HepG2 (cell line): ENCODE results near the gene LIMA1. TPM values are rescaled to one million over a fixed set of nuclear protein-coding genes. Genes with fewer than 3 reads are reported as not detected.

Source experiments
- E2F5 ChIP-seq: sonication (generic); formaldehyde crosslinking; conservative IDR thresholded peaks from 2 replicates; pipeline ENCODE4 v1.4.0; 2020; ENCODE audit warnings: missing genetic modification reagents
- ETV6 ChIP-seq: sonication (generic); formaldehyde crosslinking; conservative IDR thresholded peaks from 2 replicates; pipeline ENCODE4 v1.4.0; 2020; ENCODE audit warnings: missing genetic modification reagents
- FOSL2 ChIP-seq: sonication (generic); formaldehyde crosslinking; IDR thresholded peaks from 2 replicates; pipeline ENCODE4 v1.4.0; 2020; ENCODE audit warnings: missing genetic modification reagents
- HNRNPH1 ChIP-seq: fragments of 200-400 bp; formaldehyde crosslinking; optimal IDR thresholded peaks from 2 replicates; pipeline ENCODE3; 2017; ENCODE audit warnings: mild to moderate bottlenecking, low read depth, low read length
- ISX ChIP-seq: sonication (generic); formaldehyde crosslinking; conservative IDR thresholded peaks from 2 replicates; pipeline ENCODE4 v1.5.0; 2020; ENCODE audit warnings: missing genetic modification reagents
- JDP2 ChIP-seq: sonication (generic); formaldehyde crosslinking; IDR thresholded peaks from 2 replicates; pipeline ENCODE4 v1.8.1; 2022; ENCODE audit warnings: missing genetic modification reagents, borderline replicate concordance
- NFE2L2 ChIP-seq: fragments of 150-350 bp; IDR thresholded peaks from 2 replicates; pipeline ENCODE4 v1.6.1; 2014; ENCODE audit warnings: low read length
- RNF2 ChIP-seq: fragments of 450-650 bp; conservative IDR thresholded peaks from 2 replicates; pipeline ENCODE4 v1.6.1; 2016; ENCODE audit warnings: low read depth
- SMAD9 ChIP-seq: sonication (generic); formaldehyde crosslinking; IDR thresholded peaks from 2 replicates; pipeline ENCODE4 v1.5.1; 2020; ENCODE audit warnings: mild to moderate bottlenecking, missing genetic modification reagents
- SYNCRIP ChIP-seq: fragments of 200-400 bp; formaldehyde crosslinking; IDR thresholded peaks from 2 replicates; pipeline ENCODE4 v1.6.1; 2018; ENCODE audit warnings: mild to moderate bottlenecking, low read depth, low read length; ENCODE audit not compliant: insufficient read depth
- TFAP4 ChIP-seq: sonication (generic); IDR thresholded peaks from 2 replicates; pipeline ENCODE4 v1.6.1; 2016; ENCODE audit warnings: low read depth, borderline replicate concordance
- YEATS4 ChIP-seq: sonication (generic); formaldehyde crosslinking; IDR thresholded peaks from 2 replicates; pipeline ENCODE4 v1.4.0; 2020; ENCODE audit warnings: missing genetic modification reagents, borderline replicate concordance
- ZFX ChIP-seq: sonication (generic); formaldehyde crosslinking; IDR thresholded peaks from 2 replicates; pipeline ENCODE4 v1.4.0; 2020; ENCODE audit warnings: mild to moderate bottlenecking, low read depth, missing genetic modification reagents, moderate library complexity
- ZFYVE20 ChIP-seq: sonication (generic); formaldehyde crosslinking; IDR thresholded peaks from 2 replicates; pipeline ENCODE4 v1.8.0; 2023; ENCODE audit warnings: low read depth, mild to moderate bottlenecking, moderate library complexity, missing genetic modification reagents, borderline replicate concordance
- ZNF496 ChIP-seq: sonication (generic); formaldehyde crosslinking; IDR thresholded peaks from 2 replicates; pipeline ENCODE4 v1.8.1; 2023; ENCODE audit warnings: mild to moderate bottlenecking, moderate library complexity, missing genetic modification reagents; ENCODE audit not compliant: insufficient replicate concordance
- ZNF543 ChIP-seq: sonication (generic); formaldehyde crosslinking; IDR thresholded peaks from 2 replicates; pipeline ENCODE4 v1.4.0; 2020; ENCODE audit warnings: mild to moderate bottlenecking, missing genetic modification reagents
- ZNF569 ChIP-seq: sonication (generic); formaldehyde crosslinking; IDR thresholded peaks from 2 replicates; pipeline ENCODE4 v1.5.0; 2020; ENCODE audit warnings: mild to moderate bottlenecking, missing genetic modification reagents, moderate library complexity, borderline replicate concordance
- ZNF878 ChIP-seq: sonication (generic); formaldehyde crosslinking; IDR thresholded peaks from 2 replicates; pipeline ENCODE4 v1.8.1; 2023; ENCODE audit warnings: mild to moderate bottlenecking, missing genetic modification reagents, moderate library complexity
- polyA plus RNA-seq, 8 experiments: library from polyadenylated mRNA; depleted of rRNA in 3 of 8; stranded (reverse) in 7 of 8; unstranded in 1 of 8; fragments of >200 nt; fragmentation: Illumina TruSeq in 4 of 8; extraction: Trizol in 4 of 8; gene quantifications; 2 replicates each; pipeline versions ENCODE4 v1.2.1 to v1.2.3, GENCODE V29; 2011 to 2016; ENCODE audit warnings: low read depth in 4 of 8, missing spikeins in 1 of 8, mixed read lengths in 1 of 8; ENCODE audit not compliant: insufficient read depth in 1 of 8
- total RNA-seq, 5 experiments: library from RNA; depleted of rRNA; stranded (reverse); fragments of >200 nt; fragmentation: Illumina TruSeq; extraction: Trizol; gene quantifications; 2 replicates each; pipeline ENCODE4 v1.2.3, GENCODE V29; 2016; ENCODE audit warnings: low read depth in 1 of 5
- TF ChIP-seq, protein P1 (sequence below): sonication (generic); formaldehyde crosslinking; IDR thresholded peaks from 2 replicates; pipeline ENCODE4 v1.4.0; 2020; ENCODE audit warnings: missing genetic modification reagents
- TF ChIP-seq, protein P2 (sequence below): sonication (generic); formaldehyde crosslinking; IDR thresholded peaks from 2 replicates; pipeline ENCODE4 v1.4.0; 2020; ENCODE audit warnings: missing genetic modification reagents, borderline replicate concordance

LIMA1 gene
- total and polyA plus RNA-seq, 2 of the 13 experiments (the other 11 are each of a cell fraction or from before 2014, with no cell fraction given): 13.0 to 19.8 TPM

- TF ChIP-seq ZFX (CRISPR knock-in tag) (peak; percentile 96), HNRNPH1 (no peak), ZNF878 (CRISPR knock-in tag) (no peak), RNF2 (no peak), ETV6 (CRISPR knock-in tag) (no peak), ZNF569 (CRISPR knock-in tag) (no peak), ISX (no peak), ZNF496 (CRISPR knock-in tag) (no peak), YEATS4 (peak; percentile 90), SYNCRIP (no peak), JDP2 (CRISPR knock-in tag) (no peak), ZFYVE20 (CRISPR knock-in tag) (no peak), NFE2L2 (no peak), ZNF543 (CRISPR knock-in tag) (peak; percentile 47; the same call in 1 of the 2 replicates), E2F5 (CRISPR knock-in tag) (peak; percentile 43; the same call in 1 of the 2 replicates), TFAP4 (no peak), SMAD9 (CRISPR knock-in tag) (no peak), FOSL2 (CRISPR knock-in tag) (no peak; the same call in 1 of the 2 replicates)
- TF ChIP-seq, protein P1, sequence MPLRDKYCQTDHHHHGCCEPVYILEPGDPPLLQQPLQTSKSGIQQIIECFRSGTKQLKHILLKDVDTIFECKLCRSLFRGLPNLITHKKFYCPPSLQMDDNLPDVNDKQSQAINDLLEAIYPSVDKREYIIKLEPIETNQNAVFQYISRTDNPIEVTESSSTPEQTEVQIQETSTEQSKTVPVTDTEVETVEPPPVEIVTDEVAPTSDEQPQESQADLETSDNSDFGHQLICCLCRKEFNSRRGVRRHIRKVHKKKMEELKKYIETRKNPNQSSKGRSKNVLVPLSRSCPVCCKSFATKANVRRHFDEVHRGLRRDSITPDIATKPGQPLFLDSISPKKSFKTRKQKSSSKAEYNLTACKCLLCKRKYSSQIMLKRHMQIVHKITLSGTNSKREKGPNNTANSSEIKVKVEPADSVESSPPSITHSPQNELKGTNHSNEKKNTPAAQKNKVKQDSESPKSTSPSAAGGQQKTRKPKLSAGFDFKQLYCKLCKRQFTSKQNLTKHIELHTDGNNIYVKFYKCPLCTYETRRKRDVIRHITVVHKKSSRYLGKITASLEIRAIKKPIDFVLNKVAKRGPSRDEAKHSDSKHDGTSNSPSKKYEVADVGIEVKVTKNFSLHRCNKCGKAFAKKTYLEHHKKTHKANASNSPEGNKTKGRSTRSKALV (CRISPR knock-in tag): 0 out of 2 replicates have a peak, but pooled peaks have one; percentile 16
- TF ChIP-seq, protein P2, sequence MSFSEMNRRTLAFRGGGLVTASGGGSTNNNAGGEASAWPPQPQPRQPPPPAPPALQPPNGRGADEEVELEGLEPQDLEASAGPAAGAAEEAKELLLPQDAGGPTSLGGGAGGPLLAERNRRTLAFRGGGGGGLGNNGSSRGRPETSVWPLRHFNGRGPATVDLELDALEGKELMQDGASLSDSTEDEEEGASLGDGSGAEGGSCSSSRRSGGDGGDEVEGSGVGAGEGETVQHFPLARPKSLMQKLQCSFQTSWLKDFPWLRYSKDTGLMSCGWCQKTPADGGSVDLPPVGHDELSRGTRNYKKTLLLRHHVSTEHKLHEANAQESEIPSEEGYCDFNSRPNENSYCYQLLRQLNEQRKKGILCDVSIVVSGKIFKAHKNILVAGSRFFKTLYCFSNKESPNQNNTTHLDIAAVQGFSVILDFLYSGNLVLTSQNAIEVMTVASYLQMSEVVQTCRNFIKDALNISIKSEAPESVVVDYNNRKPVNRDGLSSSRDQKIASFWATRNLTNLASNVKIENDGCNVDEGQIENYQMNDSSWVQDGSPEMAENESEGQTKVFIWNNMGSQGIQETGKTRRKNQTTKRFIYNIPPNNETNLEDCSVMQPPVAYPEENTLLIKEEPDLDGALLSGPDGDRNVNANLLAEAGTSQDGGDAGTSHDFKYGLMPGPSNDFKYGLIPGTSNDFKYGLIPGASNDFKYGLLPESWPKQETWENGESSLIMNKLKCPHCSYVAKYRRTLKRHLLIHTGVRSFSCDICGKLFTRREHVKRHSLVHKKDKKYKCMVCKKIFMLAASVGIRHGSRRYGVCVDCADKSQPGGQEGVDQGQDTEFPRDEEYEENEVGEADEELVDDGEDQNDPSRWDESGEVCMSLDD (CRISPR knock-in tag): no peak
Measured at GRCh38 chr12:50283229-50283923, at the start of gene LIMA1 (continued).
